ENCODE measurements around the gene CLASP2. TPM values are rescaled to one million over a fixed set of nuclear protein-coding genes. Genes with fewer than 3 reads are reported as not detected.
"Not testable (repeated sequence)": the region's sequence is repeated elsewhere in the genome, so short reads cannot be mapped to it uniquely, and the experiment has no call there.

Gene CLASP2
- total RNA-seq, 1 experiment from 2014 or later, result 40.4 TPM

DNA sequence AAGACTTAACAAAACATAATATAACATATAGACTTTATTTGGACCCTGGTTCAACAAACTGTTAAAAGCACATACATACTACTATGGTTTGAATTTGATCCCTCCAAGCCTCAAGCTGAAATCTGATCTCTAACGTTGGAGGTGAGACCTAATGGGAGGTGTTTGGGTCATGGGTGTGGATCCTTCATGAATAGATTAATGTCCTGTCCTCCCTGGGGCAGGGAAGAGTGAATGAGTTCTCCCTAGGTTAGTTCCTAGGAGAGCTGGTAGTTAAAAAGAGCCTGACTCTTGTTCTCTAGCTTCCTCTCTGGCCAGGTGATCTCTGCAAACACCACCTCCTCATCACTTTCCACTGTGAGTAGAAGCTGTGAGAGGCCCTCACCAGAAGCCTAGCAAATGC, 36.4 kb downstream of the CLASP2 start:
- Histone ChIP-seq H3K27me3 (ENCODE audit: control insufficient read depth, insufficient read depth, low read length) (no peaks in the 10 kb centered on the region), H3K27ac (ENCODE audit: low read length) (no peak overlapping the region), H3K36me3 (ENCODE audit: control insufficient read depth, insufficient read depth, low read length) (no peaks in the 10 kb centered on the region; the same call in 1 of the 2 replicates), H3K4me3 (ENCODE audit: low read depth in 2 of 2, low read length in 2 of 2) (no peak overlapping the region), H3K4me1 (ENCODE audit: control insufficient read depth, insufficient read depth, low read length) (no peaks in the 10 kb centered on the region), H3K9me3 (ENCODE audit: control insufficient read depth, insufficient read depth, low read depth, low read length) (peaks cover 6% of the 10 kb centered on the region; the same call in 1 of the 2 replicates)
- ChIA-PET POLR2A (no interaction called here), CTCF (no interaction called here)
- ATAC-seq (no peak), DNase-seq (ENCODE audit: low read depth, low spot score) (no peak)
- in situ Hi-C loops (cut with HindIII; ENCODE audit: low pct_unique_long_range_greater_than_20kb, low sequenced_read_pairs) (no loop called here), intact Hi-C loops (cut with micrococcal nuclease; ENCODE audit: unreplicated experiment) (no loop called here)
- no TSS peak for BruUV-seq (replicated peaks)
- TF ChIP-seq, protein P1, sequence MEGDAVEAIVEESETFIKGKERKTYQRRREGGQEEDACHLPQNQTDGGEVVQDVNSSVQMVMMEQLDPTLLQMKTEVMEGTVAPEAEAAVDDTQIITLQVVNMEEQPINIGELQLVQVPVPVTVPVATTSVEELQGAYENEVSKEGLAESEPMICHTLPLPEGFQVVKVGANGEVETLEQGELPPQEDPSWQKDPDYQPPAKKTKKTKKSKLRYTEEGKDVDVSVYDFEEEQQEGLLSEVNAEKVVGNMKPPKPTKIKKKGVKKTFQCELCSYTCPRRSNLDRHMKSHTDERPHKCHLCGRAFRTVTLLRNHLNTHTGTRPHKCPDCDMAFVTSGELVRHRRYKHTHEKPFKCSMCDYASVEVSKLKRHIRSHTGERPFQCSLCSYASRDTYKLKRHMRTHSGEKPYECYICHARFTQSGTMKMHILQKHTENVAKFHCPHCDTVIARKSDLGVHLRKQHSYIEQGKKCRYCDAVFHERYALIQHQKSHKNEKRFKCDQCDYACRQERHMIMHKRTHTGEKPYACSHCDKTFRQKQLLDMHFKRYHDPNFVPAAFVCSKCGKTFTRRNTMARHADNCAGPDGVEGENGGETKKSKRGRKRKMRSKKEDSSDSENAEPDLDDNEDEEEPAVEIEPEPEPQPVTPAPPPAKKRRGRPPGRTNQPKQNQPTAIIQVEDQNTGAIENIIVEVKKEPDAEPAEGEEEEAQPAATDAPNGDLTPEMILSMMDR (IDR thresholded peaks at IDR 0.05), result no peak
- TF ChIP-seq TCF7L2 (IDR thresholded peaks at IDR 0.05; ENCODE audit: low read depth, low read length) (no peak), SIN3A (IDR thresholded peaks at IDR 0.05; ENCODE audit: borderline replicate concordance, insufficient read depth, low read depth, low read length) (no peak)

DNA sequence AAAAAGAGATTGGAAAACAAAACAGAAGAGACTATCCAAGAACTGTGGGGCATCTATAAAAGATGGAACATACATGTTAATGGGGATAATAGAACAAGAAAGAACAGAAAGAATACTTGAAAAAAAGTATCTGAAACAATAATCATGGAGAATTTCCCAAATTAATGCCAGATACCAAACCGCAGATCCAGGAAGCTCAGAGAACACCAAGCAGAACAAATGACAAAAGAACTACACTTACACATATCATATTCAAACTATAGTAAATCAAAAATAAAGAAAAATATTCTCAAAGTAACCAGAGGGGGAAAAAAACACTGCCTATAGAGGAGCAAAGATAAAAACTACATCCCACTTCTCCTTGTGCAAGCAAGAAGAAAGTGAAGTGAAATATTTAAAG, 40.0 kb downstream of the CLASP2 start:
- CTCF ChIA-PET, result no interaction called here
- H3K36me3 ChIP-seq (ENCODE audit: control insufficient read depth, insufficient read depth, low read length), result no peaks in the 10 kb centered on the region; the same call in 1 of the 2 replicates
- POLR2A ChIA-PET, result interaction anchor here (0.7 kb wide), 1 partner anchor 182 kb away, joined by 3 read pairs; no protein-coding TSS in a partner anchor
- no TSS peak for BruUV-seq (replicated peaks)
- no peaks in the 10 kb centered on the region for H3K27me3 ChIP-seq (ENCODE audit: control insufficient read depth, insufficient read depth, low read length)
- peaks cover 6% of the 10 kb centered on the region; the same call in 1 of the 2 replicates for H3K9me3 ChIP-seq (ENCODE audit: control insufficient read depth, insufficient read depth, low read depth, low read length)
- no peak for DNase-seq (ENCODE audit: low read depth, low spot score)
- no peak overlapping the region for H3K27ac ChIP-seq (ENCODE audit: low read length)
- no peak overlapping the region for H3K4me3 ChIP-seq (ENCODE audit: low read depth in 2 of 2, low read length in 2 of 2)
- TF ChIP-seq, protein P1 (IDR thresholded peaks at IDR 0.05), result no peak
- intact Hi-C loops (cut with micrococcal nuclease; ENCODE audit: unreplicated experiment) (no loop called here), in situ Hi-C loops (cut with HindIII; ENCODE audit: low pct_unique_long_range_greater_than_20kb, low sequenced_read_pairs) (no loop called here)
- no peak for ATAC-seq
- H3K4me1 ChIP-seq (ENCODE audit: control insufficient read depth, insufficient read depth, low read length), result no peaks in the 10 kb centered on the region

DNA sequence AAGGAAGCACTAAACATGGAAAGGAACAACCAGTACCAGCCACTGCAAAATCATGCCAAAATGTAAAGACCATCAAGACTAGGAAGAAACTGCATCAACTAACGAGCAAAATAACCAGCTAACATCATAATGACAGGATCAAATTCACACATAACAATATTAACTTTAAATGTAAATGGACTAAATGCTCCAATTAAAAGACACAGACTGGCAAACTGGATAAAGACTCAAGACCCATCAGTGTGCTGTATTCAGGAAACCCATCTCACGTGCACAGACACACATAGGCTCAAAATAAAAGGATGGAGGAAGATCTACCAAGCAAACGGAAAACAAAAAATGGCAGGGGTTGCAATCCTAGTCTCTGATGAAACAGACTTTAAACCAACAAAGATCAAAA, 44.6 kb downstream of the CLASP2 start:
- in situ Hi-C loops (cut with HindIII; ENCODE audit: low pct_unique_long_range_greater_than_20kb, low sequenced_read_pairs); H3K4me3 ChIP-seq (ENCODE audit: low read depth in 2 of 2, low read length in 2 of 2); H3K9me3 ChIP-seq (ENCODE audit: control insufficient read depth, insufficient read depth, low read depth, low read length); H3K27ac ChIP-seq (ENCODE audit: low read length); CTCF ChIA-PET; H3K36me3 ChIP-seq (ENCODE audit: control insufficient read depth, insufficient read depth, low read length); BruUV-seq (replicated peaks); POLR2A ChIA-PET; ATAC-seq; DNase-seq (ENCODE audit: low read depth, low spot score); intact Hi-C loops (cut with micrococcal nuclease; ENCODE audit: unreplicated experiment); H3K4me1 ChIP-seq (ENCODE audit: control insufficient read depth, insufficient read depth, low read length); H3K27me3 ChIP-seq (ENCODE audit: control insufficient read depth, insufficient read depth, low read length): not testable (repeated sequence)

DNA sequence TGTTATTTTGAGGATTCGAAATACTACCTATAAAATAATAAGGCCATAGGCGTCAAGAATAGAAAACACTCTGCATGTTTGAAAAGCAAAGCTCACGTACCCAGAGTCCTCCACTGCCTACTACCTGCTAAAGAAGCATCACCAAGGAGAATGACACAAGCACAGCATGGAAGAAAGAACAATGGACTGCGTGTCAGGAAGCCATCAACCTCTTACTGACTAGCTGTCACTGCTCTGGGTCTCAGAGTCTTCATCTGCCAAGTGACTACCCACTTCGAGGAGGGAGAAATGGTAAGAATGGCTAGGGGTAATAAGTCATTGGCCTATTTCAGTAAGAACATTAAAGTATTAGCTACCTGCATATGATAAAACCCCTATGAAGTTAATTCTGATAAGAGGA, 49.4 kb downstream of the CLASP2 start:
- CTCF ChIA-PET, result no interaction called here
- intact Hi-C loops (cut with micrococcal nuclease; ENCODE audit: unreplicated experiment) (no loop called here), in situ Hi-C loops (cut with HindIII; ENCODE audit: low pct_unique_long_range_greater_than_20kb, low sequenced_read_pairs) (no loop called here)
- Histone ChIP-seq H3K4me3 (ENCODE audit: low read depth in 2 of 2, low read length in 2 of 2) (no peak overlapping the region), H3K4me1 (ENCODE audit: control insufficient read depth, insufficient read depth, low read length) (no peaks in the 10 kb centered on the region), H3K36me3 (ENCODE audit: control insufficient read depth, insufficient read depth, low read length) (no peaks in the 10 kb centered on the region), H3K27ac (ENCODE audit: low read length) (no peak overlapping the region), H3K27me3 (ENCODE audit: control insufficient read depth, insufficient read depth, low read length) (no peaks in the 10 kb centered on the region), H3K9me3 (ENCODE audit: control insufficient read depth, insufficient read depth, low read depth, low read length) (no peaks in the 10 kb centered on the region)
- BruUV-seq (replicated peaks), result no TSS peak
- POLR2A ChIA-PET, result no interaction called here
- TF ChIP-seq, protein P2, sequence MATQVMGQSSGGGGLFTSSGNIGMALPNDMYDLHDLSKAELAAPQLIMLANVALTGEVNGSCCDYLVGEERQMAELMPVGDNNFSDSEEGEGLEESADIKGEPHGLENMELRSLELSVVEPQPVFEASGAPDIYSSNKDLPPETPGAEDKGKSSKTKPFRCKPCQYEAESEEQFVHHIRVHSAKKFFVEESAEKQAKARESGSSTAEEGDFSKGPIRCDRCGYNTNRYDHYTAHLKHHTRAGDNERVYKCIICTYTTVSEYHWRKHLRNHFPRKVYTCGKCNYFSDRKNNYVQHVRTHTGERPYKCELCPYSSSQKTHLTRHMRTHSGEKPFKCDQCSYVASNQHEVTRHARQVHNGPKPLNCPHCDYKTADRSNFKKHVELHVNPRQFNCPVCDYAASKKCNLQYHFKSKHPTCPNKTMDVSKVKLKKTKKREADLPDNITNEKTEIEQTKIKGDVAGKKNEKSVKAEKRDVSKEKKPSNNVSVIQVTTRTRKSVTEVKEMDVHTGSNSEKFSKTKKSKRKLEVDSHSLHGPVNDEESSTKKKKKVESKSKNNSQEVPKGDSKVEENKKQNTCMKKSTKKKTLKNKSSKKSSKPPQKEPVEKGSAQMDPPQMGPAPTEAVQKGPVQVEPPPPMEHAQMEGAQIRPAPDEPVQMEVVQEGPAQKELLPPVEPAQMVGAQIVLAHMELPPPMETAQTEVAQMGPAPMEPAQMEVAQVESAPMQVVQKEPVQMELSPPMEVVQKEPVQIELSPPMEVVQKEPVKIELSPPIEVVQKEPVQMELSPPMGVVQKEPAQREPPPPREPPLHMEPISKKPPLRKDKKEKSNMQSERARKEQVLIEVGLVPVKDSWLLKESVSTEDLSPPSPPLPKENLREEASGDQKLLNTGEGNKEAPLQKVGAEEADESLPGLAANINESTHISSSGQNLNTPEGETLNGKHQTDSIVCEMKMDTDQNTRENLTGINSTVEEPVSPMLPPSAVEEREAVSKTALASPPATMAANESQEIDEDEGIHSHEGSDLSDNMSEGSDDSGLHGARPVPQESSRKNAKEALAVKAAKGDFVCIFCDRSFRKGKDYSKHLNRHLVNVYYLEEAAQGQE (IDR thresholded peaks at IDR 0.05; ENCODE audit: insufficient read depth in 1 of 2, low read depth in 2 of 2, low read length in 1 of 2), result no peak
- no peak for TF ChIP-seq POLR2AphosphoS5 (IDR thresholded peaks at IDR 0.05; ENCODE audit: low read depth, low read length)
- no peak for TF ChIP-seq SIN3A (IDR thresholded peaks at IDR 0.05; ENCODE audit: borderline replicate concordance, insufficient read depth, low read depth, low read length)
- TF ChIP-seq, protein P1 (IDR thresholded peaks at IDR 0.05), result no peak
- TF ChIP-seq TCF7L2 (IDR thresholded peaks at IDR 0.05; ENCODE audit: low read depth, low read length), result no peak
- ATAC-seq, result no peak
- no peak for DNase-seq (ENCODE audit: low read depth, low spot score)

Data from Panc1 (cell line).